ENCODE data around the gene MAD1L1. TPM values are rescaled to one million over a fixed set of nuclear protein-coding genes. Genes with fewer than 3 reads are reported as not detected.

MAD1L1 gene
- total and polyA plus RNA-seq, 2 of the 8 experiments (the other 6 are each of a cell fraction or from before 2014, with no cell fraction given), result 40.4 to 44.6 TPM

- TF ChIP-seq KDM4A (IDR thresholded peaks at IDR 0.05; ENCODE audit: low read depth, low read length, severe bottlenecking) (no peak), JUND (IDR thresholded peaks at IDR 0.05; ENCODE audit: low read length) (no peak), EP300 (IDR thresholded peaks at IDR 0.05; ENCODE audit: borderline replicate concordance in 1 of 2, low read depth in 2 of 2, low read length in 2 of 2) (no peak), SUZ12 (IDR thresholded peaks at IDR 0.05; ENCODE audit: low read length) (no peak)
- TF ChIP-seq, protein P1, sequence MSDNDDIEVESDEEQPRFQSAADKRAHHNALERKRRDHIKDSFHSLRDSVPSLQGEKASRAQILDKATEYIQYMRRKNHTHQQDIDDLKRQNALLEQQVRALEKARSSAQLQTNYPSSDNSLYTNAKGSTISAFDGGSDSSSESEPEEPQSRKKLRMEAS (IDR thresholded peaks at IDR 0.05), result no peak
Observed at GRCh38 chr7:2258661-2259365, 26.1 kb upstream of the MAD1L1 start (continued).
